GM11168 (cell line): ENCODE data around the gene PLEKHA5.
"Not testable (repeated sequence)": the region's sequence is repeated elsewhere in the genome, so short reads cannot be mapped to it uniquely, and the experiment has no call there.

ENCODE experiments used
- in situ Hi-C: fragments of 300-500 bp; cut with MboI; formaldehyde crosslinking; loops from one replicate; pipeline ENCODE4 v1.12.0; 2022; ENCODE audit warnings: low sequenced_read_pairs; ENCODE audit not compliant: unreplicated experiment

PLEKHA5 gene

GRCh38 chr12:19161216-19161615 is 31.7 kb downstream of the PLEKHA5 start:
- in situ Hi-C loops, result no loop called here

GRCh38 chr12:19165451-19165850 is 35.9 kb downstream of the PLEKHA5 start:
- in situ Hi-C loops, result no loop called here

- in situ Hi-C loops, result no loop called here
These were observed 36.9 kb downstream of the PLEKHA5 start for GRCh38 chr12:19166387-19166786.

GRCh38 chr12:19166956-19167355 is 37.4 kb downstream of the PLEKHA5 start:
- in situ Hi-C loops, result no loop called here

- in situ Hi-C loops, result no loop called here
These were observed 38.2 kb downstream of the PLEKHA5 start for GRCh38 chr12:19167708-19168107.

- in situ Hi-C loops, result no loop called here
These were observed 39.1 kb downstream of the PLEKHA5 start for GRCh38 chr12:19168644-19169043.

- in situ Hi-C loops, result no loop called here
These were observed 39.7 kb downstream of the PLEKHA5 start for GRCh38 chr12:19169222-19169621.

GRCh38 chr12:19170286-19170685 is 40.8 kb downstream of the PLEKHA5 start:
- in situ Hi-C loops, result not testable (repeated sequence)

GRCh38 chr12:19171731-19172130 is 42.2 kb downstream of the PLEKHA5 start:
- in situ Hi-C loops, result no loop called here

- in situ Hi-C loops, result loop anchor here (25.0 kb wide), 1 partner anchor 1040 kb away; no protein-coding TSS in a partner anchor
These were observed 48.2 kb downstream of the PLEKHA5 start for GRCh38 chr12:19177754-19178153.

- in situ Hi-C loops, result loop anchor here (10.0 to 25.0 kb wide), 2 partner anchors 315 to 1043 kb away; no protein-coding TSS in a partner anchor
These were observed 50.5 kb downstream of the PLEKHA5 start for GRCh38 chr12:19179986-19180385.

GRCh38 chr12:19181666-19182426 is 52.3 kb downstream of the PLEKHA5 start:
- in situ Hi-C loops, result loop anchor here (10.0 to 25.0 kb wide), 2 partner anchors 317 to 1045 kb away; no protein-coding TSS in a partner anchor

GRCh38 chr12:19183121-19183838 is 53.7 kb downstream of the PLEKHA5 start:
- in situ Hi-C loops, result loop anchor here (10.0 to 25.0 kb wide), 2 partner anchors 318 to 1046 kb away; no protein-coding TSS in a partner anchor

- in situ Hi-C loops, result loop anchor here (10.0 to 25.0 kb wide), 2 partner anchors 321 to 1048 kb away; no protein-coding TSS in a partner anchor
These were observed 55.9 kb downstream of the PLEKHA5 start for GRCh38 chr12:19185262-19185929.

- in situ Hi-C loops, result loop anchor here (10.0 to 25.0 kb wide), 2 partner anchors 322 to 1050 kb away; no protein-coding TSS in a partner anchor
These were observed 57.5 kb downstream of the PLEKHA5 start for GRCh38 chr12:19186722-19187661.

- in situ Hi-C loops, result loop anchor here (10.0 to 25.0 kb wide), 2 partner anchors 325 to 1052 kb away; no protein-coding TSS in a partner anchor
These were observed 60.0 kb downstream of the PLEKHA5 start for GRCh38 chr12:19189522-19189921.

- in situ Hi-C loops, result loop anchor here (25.0 kb wide), 1 partner anchor 1053 kb away; no protein-coding TSS in a partner anchor
These were observed 60.9 kb downstream of the PLEKHA5 start for GRCh38 chr12:19190292-19191031.

GRCh38 chr12:19191089-19191488 is 61.6 kb downstream of the PLEKHA5 start:
- in situ Hi-C loops, result loop anchor here (25.0 kb wide), 1 partner anchor 1054 kb away; no protein-coding TSS in a partner anchor
